Lung (tissue), 12 donors: ENCODE measurements around the gene CLDN20. TPM values are rescaled to one million over a fixed set of nuclear protein-coding genes. Genes with fewer than 3 reads are reported as not detected.

Experiments
- ATAC-seq: fragments of 200-7000 bp; cut with Tn5 transposase; one replicate; pipeline ENCODE4 v1.9.1; 2020; ENCODE audit warnings: moderate number of reproducible peaks; ENCODE audit not compliant: insufficient read depth, low FRiP score
- DNase-seq, 3 donors: peaks; one replicate each; pipeline ENCODE4 v3.0.0-alpha.2; 2013 to 2017
- H3K27ac ChIP-seq, 2 donors: one replicate each; pipeline ENCODE4 v1.5.1; 2013; ENCODE audit warnings: mild to moderate bottlenecking in 2 of 2, moderate library complexity in 2 of 2, control low read depth in 1 of 2, inconsistent platforms in 1 of 2, low read depth in 1 of 2, low read length in 1 of 2
- H3K27me3 ChIP-seq, 3 donors: one replicate each; pipeline ENCODE4 v1.5.1; 2013; ENCODE audit warnings: low read length in 2 of 3; ENCODE audit not compliant: control insufficient read depth in 3 of 3, insufficient read depth in 3 of 3
- H3K36me3 ChIP-seq, 4 donors: one replicate each; pipeline ENCODE4 v1.5.1; 2013; ENCODE audit warnings: low read length in 4 of 4, mild to moderate bottlenecking in 1 of 4, moderate library complexity in 1 of 4; ENCODE audit not compliant: control insufficient read depth in 4 of 4, insufficient read depth in 4 of 4
- H3K4me1 ChIP-seq, 5 donors: one replicate each; pipeline ENCODE4 v1.5.1; 2013; ENCODE audit warnings: low read length in 5 of 5, mild to moderate bottlenecking in 2 of 5, moderate library complexity in 1 of 5; ENCODE audit not compliant: control insufficient read depth in 5 of 5, insufficient read depth in 5 of 5
- H3K4me3 ChIP-seq: one replicate; pipeline ENCODE4 v1.5.1; 2013; ENCODE audit warnings: mild to moderate bottlenecking, control low read depth, moderate library complexity
- H3K9ac ChIP-seq, 2 donors: one replicate each; pipeline ENCODE4 v1.5.1; 2013; ENCODE audit warnings: low read length in 2 of 2, control low read depth in 1 of 2; ENCODE audit not compliant: insufficient read depth in 1 of 2
- H3K9me3 ChIP-seq, 4 donors: one replicate each; pipeline ENCODE4 v1.5.1; 2013; ENCODE audit warnings: low read length in 3 of 4, mild to moderate bottlenecking in 1 of 4, moderate library complexity in 1 of 4; ENCODE audit not compliant: control insufficient read depth in 4 of 4, insufficient read depth in 3 of 4
- WGBS, 2 donors: extraction: QIAGEN DNeasy Blood & Tissue Kit; methylation state at CpG; one replicate each; pipeline ENCODE4 v1.1.7; 2013; 5-methylcytosine and 5-hydroxymethylcytosine counted together
- polyA plus RNA-seq, 2 donors: library from polyadenylated mRNA; stranded (reverse); fragments of 200-250 nt; gene quantifications; one replicate each; pipeline ENCODE4 v1.2.1, GENCODE V29; 2013
- total RNA-seq, 2 donors: library from RNA; depleted of rRNA in 1 of 2; stranded (reverse); fragments of >200 nt in 1 of 2; gene quantifications; one replicate each; pipeline ENCODE4 v1.2.1, GENCODE V29; 2014 to 2021
- TF ChIP-seq, protein P1 (sequence below): IDR thresholded peaks from 2 replicates; pipeline ENCODE4 v1.5.1; 2012; ENCODE audit warnings: mild to moderate bottlenecking; ENCODE audit errors: control extremely low read depth, extremely low read depth
- donor health status: control.
- donor health status: control.
- donor health status: Bipolar disorder and iron deficiency.
- donor health status: healthy.
- donor health status: DM: yes; HTN: yes; CAD: no.

Gene CLDN20
- total and polyA plus RNA-seq, 4 donors, result not detected

DNA sequence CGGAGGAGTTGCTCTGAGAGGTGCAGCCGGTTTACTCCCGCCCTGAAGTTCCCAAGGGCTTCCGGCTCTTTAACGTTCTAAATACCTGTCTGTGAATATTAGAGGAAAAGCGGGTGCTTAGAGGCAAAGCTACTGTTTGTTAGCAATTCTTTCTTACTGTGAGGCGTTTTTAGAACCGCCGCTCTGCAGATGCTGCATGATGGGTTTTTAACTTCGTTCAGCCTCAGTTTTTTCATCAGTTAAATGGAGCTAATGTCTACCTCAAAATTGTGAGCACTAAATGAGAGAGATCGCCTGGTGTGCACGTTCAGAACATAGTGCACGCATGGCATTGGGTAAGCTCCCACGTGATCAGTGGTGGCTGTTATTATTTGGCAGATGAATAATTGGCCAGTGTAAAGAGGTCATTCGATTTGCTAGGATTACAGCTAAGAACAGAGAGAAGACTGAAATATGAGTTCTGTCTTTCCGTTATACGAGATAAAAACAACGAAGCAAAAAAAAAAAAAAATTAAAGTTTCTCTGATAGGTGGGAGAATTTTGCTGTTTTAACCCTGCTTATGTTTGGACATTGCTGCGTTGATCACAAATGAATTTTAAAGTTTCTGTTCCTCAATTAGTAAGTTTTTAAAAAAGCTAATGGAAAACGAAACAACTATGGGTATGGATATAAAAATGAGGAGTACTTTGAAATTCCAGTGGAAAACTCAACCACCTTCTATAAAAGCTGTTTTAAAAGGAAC, 51.1 kb downstream of the CLDN20 start:
- Histone ChIP-seq H3K4me1 (peaks cover 0 to 7% (median 3%) of the 10 kb centered on the region in 5 donors), H3K36me3 (peaks cover 0 to 3% (median 0%) of the 10 kb centered on the region in 4 donors), H3K9ac (peak overlapping the region in 1 of 2 donors; percentile 89), H3K4me3 (peak overlapping the region; percentile 35), H3K27ac (peak overlapping the region; percentile 82 to 92), H3K27me3 (no peaks in the 10 kb centered on the region), H3K9me3 (no peaks in the 10 kb centered on the region)
- DNase-seq (no peak), ATAC-seq (peak; percentile 23)
- 1 to 4% methylated on average over 20 of the region's 20 CpGs for WGBS, 2 donors
- TF ChIP-seq, protein P1, sequence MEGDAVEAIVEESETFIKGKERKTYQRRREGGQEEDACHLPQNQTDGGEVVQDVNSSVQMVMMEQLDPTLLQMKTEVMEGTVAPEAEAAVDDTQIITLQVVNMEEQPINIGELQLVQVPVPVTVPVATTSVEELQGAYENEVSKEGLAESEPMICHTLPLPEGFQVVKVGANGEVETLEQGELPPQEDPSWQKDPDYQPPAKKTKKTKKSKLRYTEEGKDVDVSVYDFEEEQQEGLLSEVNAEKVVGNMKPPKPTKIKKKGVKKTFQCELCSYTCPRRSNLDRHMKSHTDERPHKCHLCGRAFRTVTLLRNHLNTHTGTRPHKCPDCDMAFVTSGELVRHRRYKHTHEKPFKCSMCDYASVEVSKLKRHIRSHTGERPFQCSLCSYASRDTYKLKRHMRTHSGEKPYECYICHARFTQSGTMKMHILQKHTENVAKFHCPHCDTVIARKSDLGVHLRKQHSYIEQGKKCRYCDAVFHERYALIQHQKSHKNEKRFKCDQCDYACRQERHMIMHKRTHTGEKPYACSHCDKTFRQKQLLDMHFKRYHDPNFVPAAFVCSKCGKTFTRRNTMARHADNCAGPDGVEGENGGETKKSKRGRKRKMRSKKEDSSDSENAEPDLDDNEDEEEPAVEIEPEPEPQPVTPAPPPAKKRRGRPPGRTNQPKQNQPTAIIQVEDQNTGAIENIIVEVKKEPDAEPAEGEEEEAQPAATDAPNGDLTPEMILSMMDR, result no peak

DNA sequence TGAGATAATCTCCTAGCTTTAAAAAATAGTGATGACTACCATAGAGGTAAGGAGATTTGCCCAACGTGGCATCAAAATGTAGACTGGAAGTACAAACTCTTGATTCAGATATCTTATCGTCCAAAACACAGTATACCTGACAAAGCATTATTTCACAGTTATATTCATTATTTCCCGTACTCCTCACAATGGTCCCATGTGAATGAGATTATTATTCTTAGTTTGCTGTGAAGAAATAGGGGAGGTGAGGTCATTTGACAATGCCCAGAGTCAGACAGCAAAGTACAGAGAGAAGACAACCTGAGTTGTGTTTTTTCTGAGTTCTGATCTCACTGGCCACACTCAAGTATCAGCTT, 51.7 kb downstream of the CLDN20 start:
- no peaks in the 10 kb centered on the region for H3K9me3 ChIP-seq
- 25 to 63% methylated on average over 3 of the region's 3 CpGs for WGBS, 2 donors

DNA sequence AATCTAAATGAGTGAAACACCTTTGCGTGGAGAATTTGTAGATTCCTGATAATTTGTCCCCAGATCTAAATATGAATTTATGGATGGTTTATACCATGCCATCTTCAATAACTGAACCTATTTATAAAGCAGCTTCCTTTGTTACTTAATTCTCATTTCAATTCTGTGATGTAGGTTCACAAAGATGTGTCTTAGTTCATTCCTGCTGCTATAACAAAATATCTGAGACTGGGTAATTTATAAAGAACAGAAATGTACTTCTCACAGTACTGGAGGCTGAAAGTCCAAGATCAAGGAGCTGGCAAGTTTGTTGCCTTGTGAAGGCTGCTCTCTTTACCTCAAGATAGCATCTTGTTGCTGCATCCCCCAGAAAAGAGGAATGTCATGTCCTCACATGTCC, 52.6 kb downstream of the CLDN20 start:
- WGBS, 2 donors, result 94 to 97% methylated on average over 1 of the region's 1 CpG
- no peak overlapping the region for H3K4me3 ChIP-seq
- DNase-seq (no peak), ATAC-seq (no peak)
- H3K9ac ChIP-seq, result no peak overlapping the region
- TF ChIP-seq, protein P1, result no peak
- no peak overlapping the region for H3K27ac ChIP-seq
- H3K27me3 ChIP-seq, result no peaks in the 10 kb centered on the region
- peaks cover 0 to 5% (median 2%) of the 10 kb centered on the region in 5 donors for H3K4me1 ChIP-seq
- no peaks in the 10 kb centered on the region for H3K9me3 ChIP-seq
- no peaks in the 10 kb centered on the region for H3K36me3 ChIP-seq

More for the DNA sequence above, 51.7 kb downstream of the CLDN20 start:
- Histone ChIP-seq H3K4me1 (peaks cover 0 to 7% (median 3%) of the 10 kb centered on the region in 5 donors), H3K36me3 (no peaks in the 10 kb centered on the region), H3K27ac (peak overlapping the region in 1 of 2 donors; percentile 82), H3K27me3 (no peaks in the 10 kb centered on the region), H3K4me3 (no peak overlapping the region), H3K9ac (no peak overlapping the region)
- ATAC-seq (no peak), DNase-seq (no peak)
- TF ChIP-seq, protein P1, result no peak
